ENCODE results near the gene KANSL1.
A peak's percentile ranks its signal among the peaks of the same experiment; 100 is the strongest.
"Not testable (repeated sequence)": the region's sequence is repeated elsewhere in the genome, so short reads cannot be mapped to it uniquely, and the experiment has no call there.

Gene KANSL1

DNA sequence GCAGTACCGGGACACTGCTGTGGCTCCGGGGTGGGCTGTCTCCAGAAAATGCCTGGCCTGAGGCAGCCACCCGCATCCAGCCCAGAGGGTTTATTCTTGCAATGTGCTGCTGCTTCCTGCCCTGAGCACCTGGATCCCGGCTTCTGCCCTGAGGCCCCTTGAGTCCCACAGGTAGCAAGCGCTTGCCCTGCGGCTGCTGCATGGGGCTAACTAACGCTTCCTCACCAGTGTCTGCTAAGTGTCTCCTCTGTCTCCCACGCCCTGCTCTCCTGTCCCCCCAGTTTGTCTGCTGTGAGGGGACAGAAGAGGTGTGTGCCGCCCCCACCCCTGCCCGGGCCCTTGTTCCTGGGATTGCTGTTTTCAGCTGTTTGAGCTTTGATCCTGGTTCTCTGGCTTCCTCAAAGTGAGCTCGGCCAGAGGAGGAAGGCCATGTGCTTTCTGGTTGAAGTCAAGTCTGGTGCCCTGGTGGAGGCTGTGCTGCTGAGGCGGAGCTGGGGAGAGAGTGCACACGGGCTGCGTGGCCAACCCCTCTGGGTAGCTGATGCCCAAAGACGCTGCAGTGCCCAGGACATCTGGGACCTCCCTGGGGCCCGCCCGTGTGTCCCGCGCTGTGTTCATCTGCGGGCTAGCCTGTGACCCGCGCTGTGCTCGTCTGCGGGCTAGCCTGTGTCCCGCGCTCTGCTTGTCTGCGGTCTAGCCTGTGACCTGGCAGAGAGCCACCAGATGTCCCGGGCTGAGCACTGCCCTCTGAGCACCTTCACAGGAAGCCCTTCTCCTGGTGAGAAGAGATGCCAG is 181.3 kb downstream of the KANSL1 start:
- DNase-seq: no peak

DNA sequence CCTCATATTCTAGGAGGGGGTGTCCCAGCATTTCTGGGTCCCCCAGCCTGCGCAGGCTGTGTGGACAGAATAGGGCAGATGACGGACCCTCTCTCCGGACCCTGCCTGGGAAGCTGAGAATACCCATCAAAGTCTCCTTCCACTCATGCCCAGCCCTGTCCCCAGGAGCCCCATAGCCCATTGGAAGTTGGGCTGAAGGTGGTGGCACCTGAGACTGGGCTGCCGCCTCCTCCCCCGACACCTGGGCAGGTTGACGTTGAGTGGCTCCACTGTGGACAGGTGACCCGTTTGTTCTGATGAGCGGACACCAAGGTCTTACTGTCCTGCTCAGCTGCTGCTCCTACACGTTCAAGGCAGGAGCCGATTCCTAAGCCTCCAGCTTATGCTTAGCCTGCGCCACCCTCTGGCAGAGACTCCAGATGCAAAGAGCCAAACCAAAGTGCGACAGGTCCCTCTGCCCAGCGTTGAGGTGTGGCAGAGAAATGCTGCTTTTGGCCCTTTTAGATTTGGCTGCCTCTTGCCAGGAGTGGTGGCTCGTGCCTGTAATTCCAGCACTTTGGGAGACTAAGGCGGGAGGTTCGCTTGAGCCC is 182.5 kb downstream of the KANSL1 start:
- DNase-seq: no peak

DNA sequence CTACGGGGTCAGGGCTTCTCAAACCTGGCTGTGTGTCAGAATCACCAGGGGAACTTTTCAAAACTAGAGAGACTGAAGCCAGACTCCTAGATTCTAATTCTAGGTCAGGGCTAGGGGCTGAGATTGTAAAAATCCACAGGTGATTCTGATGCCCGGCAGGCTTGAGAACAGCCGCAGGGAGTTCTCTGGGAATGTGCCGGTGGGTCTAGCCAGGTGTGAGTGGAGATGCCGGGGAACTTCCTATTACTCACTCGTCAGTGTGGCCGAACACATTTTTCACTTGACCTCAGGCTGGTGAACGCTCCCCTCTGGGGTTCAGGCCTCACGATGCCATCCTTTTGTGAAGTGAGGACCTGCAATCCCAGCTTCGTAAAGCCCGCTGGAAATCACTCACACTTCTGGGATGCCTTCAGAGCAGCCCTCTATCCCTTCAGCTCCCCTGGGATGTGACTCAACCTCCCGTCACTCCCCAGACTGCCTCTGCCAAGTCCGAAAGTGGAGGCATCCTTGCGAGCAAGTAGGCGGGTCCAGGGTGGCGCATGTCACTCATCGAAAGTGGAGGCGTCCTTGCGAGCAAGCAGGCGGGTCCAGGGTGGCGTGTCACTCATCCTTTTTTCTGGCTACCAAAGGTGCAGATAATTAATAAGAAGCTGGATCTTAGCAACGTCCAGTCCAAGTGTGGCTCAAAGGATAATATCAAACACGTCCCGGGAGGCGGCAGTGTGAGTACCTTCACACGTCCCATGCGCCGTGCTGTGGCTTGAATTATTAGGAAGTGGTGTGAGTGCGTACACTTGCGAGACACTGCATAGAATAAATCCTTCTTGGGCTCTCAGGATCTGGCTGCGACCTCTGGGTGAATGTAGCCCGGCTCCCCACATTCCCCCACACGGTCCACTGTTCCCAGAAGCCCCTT is 183.3 kb downstream of the KANSL1 start:
- DNase-seq: no peak

DNA sequence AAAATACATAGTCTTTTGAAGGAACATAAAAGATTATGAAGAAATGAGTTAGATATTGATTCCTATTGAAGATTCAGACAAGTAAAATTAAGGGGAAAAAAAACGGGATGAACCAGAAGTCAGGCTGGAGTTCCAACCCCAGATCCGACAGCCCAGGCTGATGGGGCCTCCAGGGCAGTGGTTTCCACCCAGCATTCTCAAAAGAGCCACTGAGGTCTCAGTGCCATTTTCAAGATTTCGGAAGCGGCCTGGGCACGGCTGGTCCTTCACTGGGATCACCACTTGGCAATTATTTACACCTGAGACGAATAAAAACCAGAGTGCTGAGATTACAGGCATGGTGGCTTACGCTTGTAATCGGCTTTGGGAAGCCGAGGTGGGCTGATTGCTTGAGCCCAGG is 184.6 kb downstream of the KANSL1 start:
- DNase-seq: no peak

DNA sequence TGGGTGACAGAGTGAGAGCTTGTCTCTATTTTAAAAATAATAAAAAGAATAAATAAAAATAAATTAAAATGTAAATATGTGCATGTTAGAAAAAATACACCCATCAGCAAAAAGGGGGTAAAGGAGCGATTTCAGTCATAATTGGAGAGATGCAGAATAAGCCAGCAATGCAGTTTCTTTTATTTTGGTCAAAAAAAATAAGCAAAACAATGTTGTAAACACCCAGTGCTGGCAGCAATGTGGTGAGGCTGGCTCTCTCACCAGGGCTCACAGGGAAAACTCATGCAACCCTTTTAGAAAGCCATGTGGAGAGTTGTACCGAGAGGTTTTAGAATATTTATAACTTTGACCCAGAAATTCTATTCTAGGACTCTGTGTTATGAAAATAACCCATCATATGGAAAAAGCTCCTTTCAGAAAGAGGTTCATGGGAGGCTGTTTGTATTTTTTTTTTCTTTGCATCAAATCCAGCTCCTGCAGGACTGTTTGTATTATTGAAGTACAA is 185.7 kb downstream of the KANSL1 start:
- DNase-seq: no peak

DNA sequence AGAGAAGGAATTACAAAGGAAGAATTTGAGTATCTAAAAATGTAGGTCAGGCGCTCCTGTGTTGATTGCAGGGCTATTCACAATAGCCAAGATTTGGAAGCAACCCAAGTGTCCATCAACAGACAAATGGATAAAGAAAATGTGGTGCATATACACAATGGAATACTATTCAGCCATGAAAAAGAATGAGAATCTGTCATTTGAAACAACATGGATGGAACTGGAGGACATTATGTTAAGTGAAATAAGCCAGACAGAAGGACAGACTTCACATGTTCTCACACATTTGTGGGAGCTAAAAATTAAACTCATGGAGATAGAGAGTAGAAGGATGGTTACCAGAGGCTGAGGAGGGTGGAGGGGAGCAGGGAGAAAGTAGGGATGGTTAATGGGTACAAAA is 187.1 kb downstream of the KANSL1 start:
- DNase-seq: not testable (repeated sequence)

DNA sequence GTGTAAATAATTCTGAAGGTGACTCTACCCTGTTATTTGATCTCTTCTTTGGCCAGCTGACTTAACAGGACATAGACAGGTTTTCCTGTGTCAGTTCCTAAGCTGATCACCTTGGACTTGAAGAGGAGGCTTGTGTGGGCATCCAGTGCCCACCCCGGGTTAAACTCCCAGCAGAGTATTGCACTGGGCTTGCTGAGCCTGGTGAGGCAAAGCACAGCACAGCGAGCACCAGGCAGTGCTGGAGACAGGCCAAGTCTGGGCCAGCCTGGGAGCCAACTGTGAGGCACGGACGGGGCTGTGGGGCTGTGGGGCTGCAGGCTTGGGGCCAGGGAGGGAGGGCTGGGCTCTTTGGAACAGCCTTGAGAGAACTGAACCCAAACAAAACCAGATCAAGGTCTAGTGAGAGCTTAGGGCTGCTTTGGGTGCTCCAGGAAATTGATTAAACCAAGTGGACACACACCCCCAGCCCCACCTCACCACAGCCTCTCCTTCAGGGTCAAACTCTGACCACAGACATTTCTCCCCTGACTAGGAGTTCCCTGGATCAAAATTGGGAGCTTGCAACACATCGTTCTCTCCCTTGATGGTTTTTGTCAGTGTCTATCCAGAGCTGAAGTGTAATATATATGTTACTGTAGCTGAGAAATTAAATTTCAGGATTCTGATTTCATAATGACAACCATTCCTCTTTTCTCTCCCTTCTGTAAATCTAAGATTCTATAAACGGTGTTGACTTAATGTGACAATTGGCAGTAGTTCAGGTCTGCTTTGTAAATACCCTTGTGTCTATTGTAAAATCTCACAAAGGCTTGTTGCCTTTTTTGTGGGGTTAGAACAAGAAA is 189.1 kb downstream of the KANSL1 start:
- no peak for DNase-seq

DNA sequence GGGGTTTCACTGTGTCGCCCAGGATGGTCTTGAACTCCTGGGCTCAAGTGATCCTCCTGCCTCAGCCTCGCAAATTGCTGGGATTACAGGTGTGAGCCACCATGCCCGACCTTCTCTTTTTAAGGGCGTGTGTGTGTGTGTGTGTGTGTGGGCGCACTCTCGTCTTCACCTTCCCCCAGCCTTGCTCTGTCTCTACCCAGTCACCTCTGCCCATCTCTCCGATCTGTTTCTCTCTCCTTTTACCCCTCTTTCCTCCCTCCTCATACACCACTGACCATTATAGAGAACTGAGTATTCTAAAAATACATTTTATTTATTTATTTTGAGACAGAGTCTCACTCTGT is 190.3 kb downstream of the KANSL1 start:
- DNase-seq: no peak

DNA sequence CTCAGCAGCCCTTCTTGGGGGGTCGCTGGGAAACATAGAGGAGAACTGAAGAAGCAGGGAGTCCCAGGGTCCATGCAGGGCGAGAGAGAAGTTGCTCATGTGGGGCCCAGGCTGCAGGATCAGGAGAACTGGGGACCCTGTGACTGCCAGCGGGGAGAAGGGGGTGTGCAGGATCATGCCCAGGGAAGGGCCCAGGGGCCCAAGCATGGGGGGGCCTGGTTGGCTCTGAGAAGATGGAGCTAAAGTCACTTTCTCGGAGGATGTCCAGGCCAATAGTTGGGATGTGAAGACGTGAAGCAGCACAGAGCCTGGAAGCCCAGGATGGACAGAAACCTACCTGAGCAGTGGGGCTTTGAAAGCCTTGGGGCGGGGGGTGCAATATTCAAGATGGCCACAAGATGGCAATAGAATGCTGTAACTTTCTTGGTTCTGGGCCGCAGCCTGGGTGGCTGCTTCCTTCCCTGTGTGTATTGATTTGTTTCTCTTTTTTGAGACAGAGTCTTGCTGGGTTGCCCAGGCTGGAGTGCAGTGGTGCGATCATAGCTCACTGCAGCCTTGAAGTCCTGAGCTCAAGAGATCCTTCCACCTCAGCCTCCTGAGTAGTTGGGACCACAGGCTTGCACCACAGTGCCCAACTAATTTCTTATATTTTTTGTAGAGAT is 190.8 kb downstream of the KANSL1 start:
- peak; percentile 79 for DNase-seq

DNA sequence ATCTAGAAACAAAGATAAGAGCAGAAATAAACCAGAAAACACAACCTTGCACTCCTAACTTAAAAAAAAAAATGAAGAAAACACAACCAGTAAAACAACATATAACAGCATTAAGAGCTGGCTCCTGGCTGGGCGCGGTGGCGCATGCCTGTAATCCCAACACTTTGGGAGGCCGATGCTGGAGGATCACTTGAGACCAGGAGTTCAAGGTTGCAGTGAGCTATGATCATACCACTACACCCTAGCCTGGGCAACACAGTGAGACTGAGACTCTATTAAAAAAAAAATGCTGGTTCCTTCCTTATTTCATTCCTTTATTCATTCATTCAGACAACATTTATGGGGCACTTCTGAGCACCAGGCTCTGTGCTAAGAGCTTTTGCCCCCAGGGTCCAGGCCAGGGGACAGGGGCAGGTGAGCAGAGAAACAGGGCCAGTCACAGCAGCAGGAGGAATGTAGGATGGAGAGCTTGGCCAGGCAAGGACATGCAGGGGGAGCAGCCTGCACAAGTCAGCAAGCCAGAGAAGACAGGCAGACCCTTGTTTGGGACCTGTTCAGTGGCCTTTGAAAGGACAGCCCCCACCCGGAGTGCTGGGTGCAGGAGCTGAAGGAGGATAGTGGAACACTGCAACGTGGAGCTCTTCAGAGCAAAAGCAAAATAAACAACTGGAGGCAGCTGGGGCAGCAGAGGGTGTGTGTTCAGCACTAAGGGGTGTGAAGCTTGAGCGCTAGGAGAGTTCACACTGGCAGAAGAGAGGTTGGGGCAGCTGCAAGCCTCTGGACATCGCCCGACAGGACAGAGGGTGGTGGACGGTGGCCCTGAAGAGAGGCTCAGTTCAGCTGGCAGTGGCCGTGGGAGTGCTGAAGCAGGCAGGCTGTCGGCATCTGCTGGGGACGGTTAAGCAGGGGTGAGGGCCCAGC is 191.6 kb downstream of the KANSL1 start:
- no peak for DNase-seq

DNA sequence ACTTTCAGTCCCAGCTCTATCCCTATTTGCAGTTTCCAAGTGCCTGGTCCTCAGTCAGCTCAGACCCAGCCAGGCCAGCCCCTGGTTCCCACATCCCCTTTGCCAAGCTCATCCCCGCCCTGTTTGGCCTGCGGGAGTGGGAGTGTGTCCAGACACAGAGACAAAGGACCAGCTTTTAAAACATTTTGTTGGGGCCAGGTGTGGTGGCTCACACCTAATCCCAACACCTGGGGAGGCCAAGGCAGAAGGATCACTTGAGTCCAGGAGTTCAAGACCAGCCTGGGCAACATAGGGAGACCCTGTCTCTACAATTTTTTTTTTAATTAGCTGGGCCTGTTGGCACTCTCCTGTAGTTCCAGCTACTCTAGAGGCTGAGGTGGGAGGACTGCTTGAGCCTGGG is 192.5 kb downstream of the KANSL1 start:
- DNase-seq: no peak

DNA sequence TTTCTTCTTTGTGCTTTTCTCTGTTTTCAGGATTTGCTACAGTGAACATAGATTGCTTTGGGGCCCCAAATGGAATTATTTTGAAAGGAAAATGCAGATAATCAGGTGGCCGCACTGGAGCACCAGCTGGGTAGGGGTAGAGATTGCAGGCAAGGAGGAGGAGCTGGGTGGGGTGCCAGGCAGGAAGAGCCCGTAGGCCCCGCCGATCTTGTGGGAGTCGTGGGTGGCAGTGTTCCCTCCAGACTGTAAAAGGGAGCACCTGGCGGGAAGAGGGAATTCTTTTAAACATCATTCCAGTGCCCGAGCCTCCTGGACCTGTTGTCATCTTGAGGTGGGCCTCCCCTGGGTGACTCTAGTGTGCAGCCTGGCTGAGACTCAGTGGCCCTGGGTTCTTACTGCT is 192.9 kb downstream of the KANSL1 start:
- DNase-seq: no peak

DNA sequence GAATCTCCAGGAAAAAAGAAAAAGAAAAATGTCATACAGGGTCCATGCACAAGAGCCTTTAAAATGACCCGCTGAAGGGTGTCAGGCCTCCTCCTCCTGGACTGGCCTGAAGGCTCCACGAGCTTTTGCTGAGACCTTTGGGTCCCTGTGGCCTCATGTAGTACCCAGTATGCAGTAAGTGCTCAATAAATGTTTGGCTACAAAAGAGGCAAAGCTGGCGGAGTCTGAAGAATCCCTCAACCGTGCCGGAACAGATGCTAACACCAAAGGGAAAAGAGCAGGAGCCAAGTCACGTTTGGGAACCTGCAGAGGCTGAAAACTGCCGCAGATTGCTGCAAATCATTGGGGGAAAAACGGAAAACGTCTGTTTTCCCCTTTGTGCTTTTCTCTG is 193.3 kb downstream of the KANSL1 start:
- no peak for DNase-seq

DNA sequence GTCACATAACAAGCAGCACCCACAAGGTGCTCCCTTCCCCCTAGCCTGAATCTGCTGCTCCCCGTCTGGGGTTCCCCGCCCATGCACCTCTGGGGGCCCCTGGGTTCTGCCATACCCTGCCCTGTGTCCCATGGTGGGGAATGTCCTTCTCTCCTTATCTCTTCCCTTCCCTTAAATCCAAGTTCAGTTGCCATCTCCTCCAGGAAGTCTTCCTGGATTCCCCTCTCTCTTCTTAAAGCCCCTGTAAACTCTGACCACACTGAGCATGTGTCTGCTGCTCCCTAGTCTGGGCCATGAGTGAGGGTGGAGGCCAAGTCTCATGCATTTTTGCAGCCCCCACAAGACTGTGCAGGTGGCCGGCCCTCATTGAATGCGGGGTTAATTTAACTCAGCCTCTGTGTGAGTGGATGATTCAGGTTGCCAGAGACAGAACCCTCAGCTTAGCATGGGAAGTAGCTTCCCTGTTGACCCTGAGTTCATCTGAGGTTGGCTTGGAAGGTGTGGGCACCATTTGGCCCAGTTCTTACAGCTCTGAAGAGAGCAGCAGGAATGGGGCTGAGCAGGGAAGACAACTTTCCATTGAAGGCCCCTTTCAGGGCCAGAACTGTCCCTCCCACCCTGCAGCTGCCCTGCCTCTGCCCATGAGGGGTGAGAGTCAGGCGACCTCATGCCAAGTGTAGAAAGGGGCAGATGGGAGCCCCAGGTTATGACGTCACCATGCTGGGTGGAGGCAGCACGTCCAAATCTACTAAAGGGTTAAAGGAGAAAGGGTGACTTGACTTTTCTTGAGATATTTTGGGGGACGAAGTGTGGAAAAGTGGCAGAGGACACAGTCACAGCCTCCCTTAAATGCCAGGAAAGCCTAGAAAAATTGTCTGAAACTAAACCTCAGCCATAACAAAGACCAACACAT is 194.0 kb downstream of the KANSL1 start, which contains the start of gene STH:
Gene STH (plus strand): TSS at position 264 of the 913 bp plus-strand sequence. CDS start 30 bp downstream, at position 294.
- no peak for DNase-seq

DNA sequence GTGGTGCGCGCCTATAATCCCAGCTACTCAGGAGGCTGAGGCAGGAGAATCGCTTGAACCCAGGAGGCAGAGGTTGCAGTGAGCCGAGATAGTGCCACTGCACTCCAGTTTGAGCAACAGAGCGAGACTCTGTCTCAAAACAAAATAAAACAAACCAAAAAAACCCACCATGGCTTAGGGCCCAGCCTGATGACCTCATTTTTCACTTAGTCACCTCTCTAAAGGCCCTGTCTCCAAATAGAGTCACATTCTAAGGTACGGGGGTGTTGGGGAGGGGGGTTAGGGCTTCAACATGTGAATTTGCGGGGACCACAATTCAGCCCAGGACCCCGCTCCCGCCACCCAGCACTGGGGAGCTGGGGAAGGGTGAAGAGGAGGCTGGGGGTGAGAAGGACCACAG is 195.6 kb downstream of the KANSL1 start:
- no peak for DNase-seq

DNA sequence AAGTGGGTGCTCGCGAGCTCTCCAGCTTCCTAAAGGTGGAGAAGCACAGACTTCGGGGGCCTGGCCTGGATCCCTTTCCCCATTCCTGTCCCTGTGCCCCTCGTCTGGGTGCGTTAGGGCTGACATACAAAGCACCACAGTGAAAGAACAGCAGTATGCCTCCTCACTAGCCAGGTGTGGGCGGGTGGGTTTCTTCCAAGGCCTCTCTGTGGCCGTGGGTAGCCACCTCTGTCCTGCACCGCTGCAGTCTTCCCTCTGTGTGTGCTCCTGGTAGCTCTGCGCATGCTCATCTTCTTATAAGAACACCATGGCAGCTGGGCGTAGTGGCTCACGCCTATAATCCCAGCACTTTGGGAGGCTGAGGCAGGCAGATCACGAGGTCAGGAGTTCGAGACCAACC is 196.1 kb downstream of the KANSL1 start:
- no peak for DNase-seq

DNA sequence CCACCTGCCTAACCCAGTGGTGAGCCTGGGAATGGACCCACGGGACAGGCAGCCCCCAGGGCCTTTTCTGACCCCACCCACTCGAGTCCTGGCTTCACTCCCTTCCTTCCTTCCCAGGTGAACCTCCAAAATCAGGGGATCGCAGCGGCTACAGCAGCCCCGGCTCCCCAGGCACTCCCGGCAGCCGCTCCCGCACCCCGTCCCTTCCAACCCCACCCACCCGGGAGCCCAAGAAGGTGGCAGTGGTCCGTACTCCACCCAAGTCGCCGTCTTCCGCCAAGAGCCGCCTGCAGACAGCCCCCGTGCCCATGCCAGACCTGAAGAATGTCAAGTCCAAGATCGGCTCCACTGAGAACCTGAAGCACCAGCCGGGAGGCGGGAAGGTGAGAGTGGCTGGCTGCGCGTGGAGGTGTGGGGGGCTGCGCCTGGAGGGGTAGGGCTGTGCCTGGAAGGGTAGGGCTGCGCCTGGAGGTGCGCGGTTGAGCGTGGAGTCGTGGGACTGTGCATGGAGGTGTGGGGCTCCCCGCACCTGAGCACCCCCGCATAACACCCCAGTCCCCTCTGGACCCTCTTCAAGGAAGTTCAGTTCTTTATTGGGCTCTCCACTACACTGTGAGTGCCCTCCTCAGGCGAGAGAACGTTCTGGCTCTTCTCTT is 196.8 kb downstream of the KANSL1 start:
- DNase-seq: no peak

DNA sequence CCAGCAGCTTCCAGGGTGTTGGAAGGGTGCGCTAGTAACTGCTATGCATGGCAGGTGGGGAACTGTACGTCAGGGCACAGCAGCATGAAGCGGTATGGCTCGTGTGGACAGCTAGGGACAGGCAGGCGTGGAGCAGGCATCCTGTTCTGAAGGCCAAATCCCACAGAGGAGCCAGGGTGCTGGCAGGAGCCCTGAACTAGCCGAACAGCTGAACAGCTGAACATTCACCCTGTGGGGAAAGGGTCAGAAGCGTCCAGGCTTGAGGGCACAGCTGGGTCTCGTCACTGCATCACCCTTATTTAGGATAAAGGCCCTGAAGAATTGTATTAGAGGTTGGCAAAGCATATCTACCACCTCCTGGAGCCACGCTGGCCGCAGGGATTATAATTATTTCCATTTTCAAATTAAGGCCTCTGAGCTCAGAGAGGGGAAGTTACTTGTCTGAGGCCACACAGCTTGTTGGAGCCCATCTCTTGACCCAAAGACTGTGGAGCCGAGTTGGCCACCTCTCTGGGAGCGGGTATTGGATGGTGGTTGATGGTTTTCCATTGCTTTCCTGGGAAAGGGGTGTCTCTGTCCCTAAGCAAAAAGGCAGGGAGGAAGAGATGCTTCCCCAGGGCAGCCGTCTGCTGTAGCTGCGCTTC is 197.5 kb downstream of the KANSL1 start:
- DNase-seq: no peak

DNA sequence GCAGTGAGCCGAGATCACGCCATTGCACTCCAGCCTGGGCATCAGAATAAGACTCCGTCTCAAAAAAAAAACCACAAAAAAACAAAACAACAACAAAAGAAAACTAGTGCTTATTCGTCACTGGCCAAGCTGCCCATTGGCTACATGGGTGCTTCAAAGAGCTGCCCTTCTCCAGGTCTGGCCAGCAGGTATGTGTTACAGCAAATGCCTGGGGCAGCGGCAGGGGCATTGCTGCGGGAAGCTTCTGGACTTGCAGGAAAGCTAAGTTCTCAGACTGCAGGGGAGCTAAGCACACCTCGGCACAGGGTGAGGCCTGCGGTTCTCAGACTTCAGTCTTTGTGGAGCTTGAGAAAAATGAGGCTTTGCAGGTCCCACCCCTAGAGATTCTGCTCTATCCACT is 198.2 kb downstream of the KANSL1 start:
- DNase-seq: no peak
